IMR-90 (cell line): ENCODE data around the gene OSBP2. TPM values are rescaled to one million over a fixed set of nuclear protein-coding genes. Genes with fewer than 3 reads are reported as not detected.

Source experiments
- ATAC-seq: fragments of 200-7000 bp; cut with Tn5 transposase; 2 replicates; pipeline ENCODE4 v1.9.1; 2020; ENCODE audit warnings: low read depth, mild to moderate bottlenecking, moderate library complexity
- BruUV-seq: library from RNA; stranded (reverse); fragments of 400-500 nt; replicated peaks from 2 replicates; lab custom pipeline; 2021; lab: Mats Ljungman, UMichigan
- CTCF ChIA-PET: fragments of 300-600 bp; formaldehyde crosslinking; extraction: SDS; loops from one replicate; lab custom pipeline; 2021; ENCODE audit warnings: antibody characterized with exemption; lab: Yijun Ruan, JAX
- POLR2A ChIA-PET: fragments of 300-600 bp; sonication (Branson Sonifier 250); formaldehyde crosslinking; loops from one replicate; lab custom pipeline; 2022; ENCODE audit warnings: antibody characterized with exemption; ENCODE audit not compliant: unreplicated experiment; lab: Charles Lee
- DNase-seq: peaks from one replicate; pipeline ENCODE4 v3.0.0; 2013
- H2AFZ ChIP-seq: replicated peaks from 2 replicates; pipeline ENCODE3; 2013; ENCODE audit warnings: low read length, mild to moderate bottlenecking; ENCODE audit not compliant: poor library complexity
- H2AK5ac ChIP-seq: 2 replicates; pipeline ENCODE4 v1.6.1; 2013; ENCODE audit warnings: low read depth, low read length, inconsistent platforms
- H2AK9ac ChIP-seq: replicated peaks from 2 replicates; pipeline ENCODE3; 2013; ENCODE audit warnings: mild to moderate bottlenecking, low read depth, low read length, moderate library complexity; ENCODE audit not compliant: poor library complexity
- H2BK120ac ChIP-seq: 2 replicates; pipeline ENCODE4 v1.6.1; 2013; ENCODE audit warnings: low read depth, low read length, inconsistent platforms
- H2BK15ac ChIP-seq: 3 replicates; pipeline ENCODE4 v1.6.1; 2013; ENCODE audit warnings: low read depth, low read length, inconsistent platforms
- H2BK20ac ChIP-seq: 2 replicates; pipeline ENCODE4 v1.6.1; 2013; ENCODE audit warnings: low read depth, mild to moderate bottlenecking, inconsistent platforms, low read length, moderate library complexity
- H2BK5ac ChIP-seq: 2 replicates; pipeline ENCODE4 v1.6.1; 2013; ENCODE audit warnings: mild to moderate bottlenecking, low read depth, low read length, inconsistent platforms; ENCODE audit not compliant: poor library complexity, severe bottlenecking
- H3K14ac ChIP-seq: replicated peaks from 2 replicates; pipeline ENCODE4 v1.6.1; 2013; ENCODE audit warnings: low read depth, low read length, inconsistent platforms
- H3K18ac ChIP-seq: 2 replicates; pipeline ENCODE4 v1.6.1; 2013; ENCODE audit warnings: low read depth, low read length, control low read depth
- H3K23ac ChIP-seq: 2 replicates; pipeline ENCODE4 v1.6.1; 2013; ENCODE audit warnings: low read depth, low read length, inconsistent platforms
- H3K27ac ChIP-seq: 2 replicates; pipeline ENCODE4 v1.5.1; 2013; ENCODE audit warnings: mild to moderate bottlenecking, control low read depth, low read length; ENCODE audit not compliant: insufficient read depth
- H3K27me3 ChIP-seq: 2 replicates; pipeline ENCODE4 v1.6.1; 2013; ENCODE audit warnings: low read length; ENCODE audit not compliant: control insufficient read depth, insufficient read depth
- H3K36me3 ChIP-seq: 2 replicates; pipeline ENCODE4 v1.6.1; 2013; ENCODE audit warnings: low read length, mixed read lengths; ENCODE audit not compliant: control insufficient read depth, insufficient read depth
- H3K4ac ChIP-seq: 2 replicates; pipeline ENCODE4 v1.6.1; 2013; ENCODE audit warnings: low read depth, low read length, inconsistent platforms
- H3K4me1 ChIP-seq: 2 replicates; pipeline ENCODE4 v1.6.1; 2013; ENCODE audit warnings: low read length, mixed read lengths; ENCODE audit not compliant: control insufficient read depth, insufficient read depth
- H3K4me2 ChIP-seq: 2 replicates; pipeline ENCODE4 v1.6.1; 2013; ENCODE audit warnings: low read depth, mild to moderate bottlenecking, control low read depth, low read length, moderate library complexity
- H3K4me3 ChIP-seq: 2 replicates; pipeline ENCODE4 v1.5.1; 2013; ENCODE audit warnings: low read depth, mild to moderate bottlenecking, control low read depth, low read length, moderate library complexity; ENCODE audit not compliant: insufficient read depth
- H3K56ac ChIP-seq: 2 replicates; pipeline ENCODE4 v1.6.1; 2013; ENCODE audit warnings: low read length, inconsistent platforms; ENCODE audit not compliant: insufficient read depth; ENCODE audit errors: extremely low read depth
- H3K79me1 ChIP-seq, 2 experiments: 2 replicates each; pipeline ENCODE4 v1.6.1; 2013; ENCODE audit warnings: low read length in 2 of 2, inconsistent platforms in 1 of 2, low read depth in 1 of 2
- H3K9ac ChIP-seq: 2 replicates; pipeline ENCODE4 v1.6.1; 2013; ENCODE audit warnings: low read depth, low read length, control low read depth
- H3K9me1 ChIP-seq: 2 replicates; pipeline ENCODE4 v1.6.1; 2013; ENCODE audit warnings: low read length, inconsistent platforms; ENCODE audit not compliant: insufficient read depth
- H3K9me3 ChIP-seq: 2 replicates; pipeline ENCODE4 v1.6.1; 2013; ENCODE audit warnings: low read length; ENCODE audit not compliant: control insufficient read depth, insufficient read depth
- H4K20me1 ChIP-seq: 2 replicates; pipeline ENCODE4 v1.6.1; 2013; ENCODE audit warnings: low read length, inconsistent platforms; ENCODE audit not compliant: insufficient read depth
- H4K5ac ChIP-seq: 2 replicates; pipeline ENCODE4 v1.6.1; 2013; ENCODE audit warnings: mild to moderate bottlenecking, low read depth, low read length, control low read depth
- H4K8ac ChIP-seq, 2 experiments: 2 replicates each; pipeline ENCODE4 v1.6.1; 2013; ENCODE audit warnings: low read depth in 2 of 2, low read length in 2 of 2, control low read depth in 1 of 2, inconsistent platforms in 1 of 2
- H4K91ac ChIP-seq: 2 replicates; pipeline ENCODE4 v1.6.1; 2013; ENCODE audit warnings: low read depth, low read length, inconsistent platforms; ENCODE audit not compliant: insufficient read depth
- BHLHE40 ChIP-seq: fragments of 150-350 bp; IDR thresholded peaks from 2 replicates; pipeline ENCODE4 v1.6.1; 2016; ENCODE audit warnings: mild to moderate bottlenecking, low read depth, low read length
- CEBPB ChIP-seq: IDR thresholded peaks from 2 replicates; pipeline ENCODE4 v1.6.1; 2012; ENCODE audit warnings: low read depth, low read length, improper control_type of control experiment
- CHD1 ChIP-seq: IDR thresholded peaks from 2 replicates; pipeline ENCODE4 v1.6.1; 2012; ENCODE audit warnings: low read depth, low read length, improper control_type of control experiment
- CTCF ChIP-seq: conservative IDR thresholded peaks from 2 replicates; pipeline ENCODE4 v1.5.1; 2012; ENCODE audit warnings: mild to moderate bottlenecking, low read depth, low read length, improper control_type of control experiment
- ELK1 ChIP-seq: fragments of 150-350 bp; IDR thresholded peaks from 2 replicates; pipeline ENCODE4 v1.6.1; 2016; ENCODE audit warnings: low read depth, mild to moderate bottlenecking, low read length, moderate library complexity, borderline replicate concordance
- MAFK ChIP-seq: IDR thresholded peaks from 2 replicates; pipeline ENCODE4 v1.6.1; 2012; ENCODE audit warnings: low read depth, low read length, improper control_type of control experiment
- MAZ ChIP-seq: IDR thresholded peaks from 2 replicates; pipeline ENCODE4 v1.6.1; 2012; ENCODE audit warnings: low read depth, mild to moderate bottlenecking, low read length, improper control_type of control experiment, moderate library complexity, borderline replicate concordance
- NFE2L2 ChIP-seq: fragments of 150-350 bp; IDR thresholded peaks from 2 replicates; pipeline ENCODE4 v1.6.1; 2016; ENCODE audit warnings: low read depth, mild to moderate bottlenecking, low read length
- POLR2A ChIP-seq: IDR thresholded peaks from 2 replicates; pipeline ENCODE4 v1.6.1; 2012; ENCODE audit warnings: mild to moderate bottlenecking, low read depth, low read length
- RAD21 ChIP-seq: IDR thresholded peaks from 2 replicates; pipeline ENCODE4 v1.6.1; 2012; ENCODE audit warnings: low read length, improper control_type of control experiment
- RCOR1 ChIP-seq: IDR thresholded peaks from 2 replicates; pipeline ENCODE4 v1.6.1; 2012; ENCODE audit warnings: mild to moderate bottlenecking, low read length, improper control_type of control experiment; ENCODE audit not compliant: insufficient replicate concordance
- RFX5 ChIP-seq: IDR thresholded peaks from 2 replicates; pipeline ENCODE4 v1.8.0; 2012; ENCODE audit warnings: low read depth, mild to moderate bottlenecking, low read length, moderate library complexity
- SMC3 ChIP-seq: fragments of 150-350 bp; IDR thresholded peaks from 2 replicates; pipeline ENCODE4 v1.6.1; 2016; ENCODE audit warnings: low read depth, mild to moderate bottlenecking, antibody characterized with exemption, low read length, moderate library complexity
- USF2 ChIP-seq: fragments of 150-350 bp; IDR thresholded peaks from 2 replicates; pipeline ENCODE4 v1.6.1; 2017; ENCODE audit warnings: mild to moderate bottlenecking, antibody characterized with exemption, low read length, low read depth
- WGBS, 2 experiments: methylation state at CpG; one replicate each; pipeline versions ENCODE4 v1.1.5 to v1.1.7; 2013; ENCODE audit warnings: missing lambda C conversion rate in 2 of 2; ENCODE audit not compliant: insufficient read length in 1 of 2; ENCODE audit errors: extremely low coverage in 2 of 2; 5-methylcytosine and 5-hydroxymethylcytosine counted together
- dilution Hi-C: fragments of 300-500 bp; cut with HindIII; formaldehyde crosslinking; loops from one replicate; pipeline ENCODE4 v1.14.3; 2018; ENCODE audit warnings: low sequenced_read_pairs; ENCODE audit not compliant: unreplicated experiment
- in situ Hi-C: fragments of 300-500 bp; cut with MboI; formaldehyde crosslinking; loops from 3 replicates; pipeline ENCODE4 v1.14.3; 2019; ENCODE audit warnings: low sequenced_read_pairs, inconsistent platforms, mixed read lengths
- intact Hi-C: fragments of 100-400 bp; cut with micrococcal nuclease; formaldehyde crosslinking; loops from 2 replicates; pipeline ENCODE4 v1.10.0; 2022
- polyA plus RNA-seq, 3 experiments: library from polyadenylated mRNA; depleted of rRNA; stranded (reverse); fragments of >200 nt; gene quantifications; 2 replicates each; pipeline ENCODE4 v1.2.3, GENCODE V29; 2012; ENCODE audit warnings: low replicate concordance in 1 of 3
- total RNA-seq: library from RNA; depleted of rRNA; stranded (reverse); fragments of >200 nt; gene quantifications from 2 replicates; pipeline ENCODE4 v1.2.3, GENCODE V29; 2012

The OSBP2 gene
- total and polyA plus RNA-seq, 2 of the 4 experiments (the other 2 are of a cell fraction), result 1.8 to 2.2 TPM

- BruUV-seq, result no TSS peak
- H3K4me3 ChIP-seq, result no peak overlapping the region
- no peaks in the 10 kb centered on the region for H3K4me1 ChIP-seq
- H3K9me3 ChIP-seq, result no peaks in the 10 kb centered on the region
- H3K36me3 ChIP-seq, result no peaks in the 10 kb centered on the region
- CTCF ChIA-PET, result no interaction called here
- H4K8ac ChIP-seq, result no peak overlapping the region
- no peak for ATAC-seq
- no peaks in the 10 kb centered on the region for H3K79me1 ChIP-seq
- no peak overlapping the region for H3K56ac ChIP-seq
- no peak overlapping the region for H3K18ac ChIP-seq
- H2BK15ac ChIP-seq, result no peak overlapping the region
- no peaks in the 10 kb centered on the region for H4K20me1 ChIP-seq
- no peak overlapping the region for H2BK20ac ChIP-seq
- H2BK120ac ChIP-seq, result no peak overlapping the region
- no peak overlapping the region for H3K23ac ChIP-seq
- H3K4ac ChIP-seq, result no peak overlapping the region
- H2AFZ ChIP-seq, result no peak overlapping the region
- no CpG with 5 or more reads among the region's 1 CpG for WGBS, 2 experiments
- no peak overlapping the region for H2AK9ac ChIP-seq
- DNase-seq, result no peak
- intact Hi-C loops (no loop called here), dilution Hi-C loops (no loop called here), in situ Hi-C loops (no loop called here)
- no peak for TF ChIP-seq CEBPB
- no peak for TF ChIP-seq MAFK
- TF ChIP-seq CHD1, result no peak
- TF ChIP-seq MAZ, result no peak
- no peak for TF ChIP-seq ELK1
- no peak for TF ChIP-seq USF2
- TF ChIP-seq RAD21, result no peak
- TF ChIP-seq SMC3, result no peak
- no peak for TF ChIP-seq POLR2A
- no peak for TF ChIP-seq RFX5
- TF ChIP-seq BHLHE40, result no peak
- no peak for TF ChIP-seq RCOR1
- no peak for TF ChIP-seq NFE2L2
- TF ChIP-seq CTCF, result no peak
- H2BK5ac ChIP-seq, result no peak overlapping the region
- no peak overlapping the region for H4K5ac ChIP-seq
- no peaks in the 10 kb centered on the region for H3K9me1 ChIP-seq
- no peak overlapping the region for H2AK5ac ChIP-seq
- no peak overlapping the region for H3K27ac ChIP-seq
- H3K4me2 ChIP-seq, result no peak overlapping the region
- POLR2A ChIA-PET, result no interaction called here
- no peak overlapping the region for H3K9ac ChIP-seq
- no peak overlapping the region for H4K91ac ChIP-seq
- H3K14ac ChIP-seq, result no peak overlapping the region
- peaks cover 14% of the 10 kb centered on the region for H3K27me3 ChIP-seq
These were observed 13.5 kb upstream of the OSBP2 start for GRCh38 chr22:30680991-30681770.
